DMS 273 treated with DMSO at 0.1 percent for 48 hours (cell line): Measurements from ENCODE around the gene TH.
"Not testable (repeated sequence)": the region's sequence is repeated elsewhere in the genome, so short reads cannot be mapped to it uniquely, and the experiment has no call there.

Experiments used
- DNase-seq: peaks from one replicate; lab custom pipeline; 2025; lab: John Stamatoyannopoulos, UW

The TH gene

GRCh38 chr11:2195756-2196088, 24.1 kb upstream of the TH start:
- no peak for DNase-seq

- DNase-seq = no peak
Observed at GRCh38 chr11:2194877-2195755, 23.5 kb upstream of the TH start.

- DNase-seq = not testable (repeated sequence)
Observed at GRCh38 chr11:2193888-2194595, 22.4 kb upstream of the TH start.

- DNase-seq = no peak
Observed at GRCh38 chr11:2193099-2193887, 21.7 kb upstream of the TH start.

GRCh38 chr11:2192435-2192834, 20.8 kb upstream of the TH start:
- no peak for DNase-seq

- no peak for DNase-seq
Observed at GRCh38 chr11:2191883-2192282, 20.3 kb upstream of the TH start.

- DNase-seq = no peak
Observed at GRCh38 chr11:2190657-2191471, 19.2 kb upstream of the TH start.

GRCh38 chr11:2189938-2190656, 18.5 kb upstream of the TH start:
- DNase-seq = no peak

- DNase-seq = no peak
Observed at GRCh38 chr11:2188745-2189144, 17.1 kb upstream of the TH start.

GRCh38 chr11:2187280-2187707, 15.7 kb upstream of the TH start:
- no peak for DNase-seq

- no peak for DNase-seq
Observed at GRCh38 chr11:2186669-2187279, 15.2 kb upstream of the TH start.

- no peak for DNase-seq
Observed at GRCh38 chr11:2185324-2186085, 13.9 kb upstream of the TH start.

GRCh38 chr11:2182692-2183474, 11.3 kb upstream of the TH start:
- DNase-seq = no peak

GRCh38 chr11:2182075-2182474, 10.5 kb upstream of the TH start:
- no peak for DNase-seq

- DNase-seq = no peak
Observed at GRCh38 chr11:2180789-2181370, 9.3 kb upstream of the TH start.

- no peak for DNase-seq
Observed at GRCh38 chr11:2180347-2180746, 8.7 kb upstream of the TH start.

- DNase-seq = no peak
Observed at GRCh38 chr11:2179516-2179915, 7.9 kb upstream of the TH start.

- no peak for DNase-seq
Observed at GRCh38 chr11:2178906-2179494, 7.4 kb upstream of the TH start.
